Neural progenitor cell (in vitro differentiated cells): ENCODE measurements around the gene RNPS1. TPM values are rescaled to one million over a fixed set of nuclear protein-coding genes. Genes with fewer than 3 reads are reported as not detected.

Experiments
- DNase-seq: peaks from one replicate; pipeline ENCODE4 v3.0.0-alpha.2; 2016; ENCODE audit warnings: low spot score
- H2AFZ ChIP-seq: fragments of 200-600 bp; sonication (generic); replicated peaks from 2 replicates; pipeline ENCODE4 v1.6.1; 2016; ENCODE audit warnings: antibody characterized with exemption
- H3F3A ChIP-seq: fragments of 200-600 bp; sonication (generic); 2 replicates; pipeline ENCODE4 v1.6.1; 2016; ENCODE audit warnings: antibody characterized with exemption, low read depth
- H3K27ac ChIP-seq: fragments of 200-600 bp; sonication (generic); 2 replicates; pipeline ENCODE4 v1.5.1; 2016; ENCODE audit warnings: mild to moderate bottlenecking
- H3K27me3 ChIP-seq: fragments of 200-600 bp; sonication (generic); 2 replicates; pipeline ENCODE4 v1.6.1; 2016; ENCODE audit warnings: mild to moderate bottlenecking, moderate library complexity
- H3K36me3 ChIP-seq: fragments of 200-600 bp; sonication (generic); 2 replicates; pipeline ENCODE4 v1.5.1; 2016
- H3K4me1 ChIP-seq: fragments of 200-600 bp; sonication (generic); 2 replicates; pipeline ENCODE4 v1.6.1; 2016; ENCODE audit warnings: mixed run types
- H3K4me2 ChIP-seq: fragments of 200-600 bp; sonication (generic); 2 replicates; pipeline ENCODE4 v1.6.1; 2016
- H3K4me3 ChIP-seq: fragments of 200-600 bp; sonication (generic); 2 replicates; pipeline ENCODE4 v1.5.1; 2016
- H3K79me2 ChIP-seq: fragments of 200-600 bp; sonication (generic); 2 replicates; pipeline ENCODE4 v1.6.1; 2016; ENCODE audit warnings: low read depth
- H3K9ac ChIP-seq: fragments of 200-600 bp; sonication (generic); 2 replicates; pipeline ENCODE4 v1.6.1; 2016
- H3K9me3 ChIP-seq: fragments of 200-600 bp; sonication (generic); 2 replicates; pipeline ENCODE4 v1.5.1; 2016; ENCODE audit warnings: low read depth
- H4K20me1 ChIP-seq: fragments of 200-600 bp; sonication (generic); 2 replicates; pipeline ENCODE4 v1.6.1; 2016; ENCODE audit warnings: low read depth
- H3K27ac Mint-ChIP-seq: 3 replicates; pipeline ENCODE4 v1.8.0; 2021; ENCODE audit warnings: mixed read lengths
- H3K27me3 Mint-ChIP-seq: 2 replicates; pipeline ENCODE4 v1.8.0; 2022; ENCODE audit warnings: low read depth, mild to moderate bottlenecking, inconsistent platforms, moderate library complexity, mixed read lengths; ENCODE audit not compliant: insufficient read depth
- H3K36me3 Mint-ChIP-seq: 3 replicates; pipeline ENCODE4 v1.8.0; 2021; ENCODE audit warnings: mixed read lengths
- H3K4me1 Mint-ChIP-seq: 3 replicates; pipeline ENCODE4 v1.8.0; 2021; ENCODE audit warnings: mixed read lengths
- H3K4me3 Mint-ChIP-seq: 3 replicates; pipeline ENCODE4 v1.8.0; 2021; ENCODE audit warnings: mild to moderate bottlenecking, moderate library complexity, mixed read lengths
- H3K9me3 Mint-ChIP-seq: 3 replicates; pipeline ENCODE4 v1.8.0; 2020; ENCODE audit warnings: mixed read lengths
- CTCF ChIP-seq: fragments of 200-600 bp; sonication (generic); IDR thresholded peaks from 2 replicates; pipeline ENCODE4 v1.5.1; 2017; ENCODE audit warnings: antibody characterized with exemption, mild to moderate bottlenecking
- EZH2 ChIP-seq: fragments of 200-600 bp; sonication (generic); IDR thresholded peaks from 2 replicates; pipeline ENCODE4 v1.6.1; 2017; ENCODE audit warnings: antibody characterized with exemption, mild to moderate bottlenecking, moderate library complexity
- EZH2phosphoT487 ChIP-seq: fragments of 200-600 bp; sonication (generic); IDR thresholded peaks from 2 replicates; pipeline ENCODE4 v1.6.1; 2017; ENCODE audit warnings: antibody characterized with exemption
- total RNA-seq: library from RNA; depleted of rRNA; stranded (reverse); fragments of >200 nt; gene quantifications from 2 replicates; pipeline ENCODE4 v1.2.3, GENCODE V29; 2015; ENCODE audit warnings: low replicate concordance

RNPS1 gene
- total RNA-seq, 1 donor from 2014 or later, result 176 TPM

GRCh38 chr16:2282262-2282661 is 14.3 kb upstream of the RNPS1 start:
- Mint-ChIP-seq H3K36me3 (peaks cover 3% of the 10 kb centered on the region), H3K4me1 (no peaks in the 10 kb centered on the region), H3K4me3 (no peak overlapping the region), H3K27me3 (no peaks in the 10 kb centered on the region), H3K27ac (no peak overlapping the region), H3K9me3 (no peaks in the 10 kb centered on the region)
- no peak for DNase-seq
- H3K27ac ChIP-seq, result no peak overlapping the region
- no peaks in the 10 kb centered on the region for H3K79me2 ChIP-seq
- no peak overlapping the region for H3K4me2 ChIP-seq
- H2AFZ ChIP-seq, result no peak overlapping the region
- H3K27me3 ChIP-seq, result no peaks in the 10 kb centered on the region
- H3K9ac ChIP-seq, result no peak overlapping the region
- no peak overlapping the region for H3K4me3 ChIP-seq
- no peaks in the 10 kb centered on the region for H4K20me1 ChIP-seq
- no peaks in the 10 kb centered on the region for H3K9me3 ChIP-seq
- no peaks in the 10 kb centered on the region for H3K4me1 ChIP-seq
- TF ChIP-seq CTCF (no peak), EZH2phosphoT487 (no peak), EZH2 (no peak)
- H3K36me3 ChIP-seq, result no peaks in the 10 kb centered on the region
- no peaks in the 10 kb centered on the region for H3F3A ChIP-seq

- Histone ChIP-seq H3K9me3 (no peaks in the 10 kb centered on the region), H3K4me2 (no peak overlapping the region), H3K79me2 (no peaks in the 10 kb centered on the region), H3K27me3 (no peaks in the 10 kb centered on the region), H3K4me3 (no peak overlapping the region), H3K4me1 (no peaks in the 10 kb centered on the region), H3K9ac (no peak overlapping the region), H4K20me1 (no peaks in the 10 kb centered on the region), H3K36me3 (no peaks in the 10 kb centered on the region), H3K27ac (no peak overlapping the region), H2AFZ (no peak overlapping the region), H3F3A (no peaks in the 10 kb centered on the region)
- DNase-seq, result no peak
- H3K4me1 Mint-ChIP-seq, result no peaks in the 10 kb centered on the region
- peaks cover 2% of the 10 kb centered on the region for H3K27me3 Mint-ChIP-seq
- TF ChIP-seq EZH2phosphoT487, result no peak
- TF ChIP-seq EZH2, result no peak
- TF ChIP-seq CTCF, result no peak
- peaks cover 3% of the 10 kb centered on the region for H3K36me3 Mint-ChIP-seq
- H3K9me3 Mint-ChIP-seq, result no peaks in the 10 kb centered on the region
- H3K4me3 Mint-ChIP-seq, result no peak overlapping the region
- no peak overlapping the region for H3K27ac Mint-ChIP-seq
Observed at GRCh38 chr16:2280981-2281542, 13.1 kb upstream of the RNPS1 start.

GRCh38 chr16:2280461-2280860 is 12.5 kb upstream of the RNPS1 start:
- H3K4me1 ChIP-seq, result no peaks in the 10 kb centered on the region
- H3K9me3 Mint-ChIP-seq, result no peaks in the 10 kb centered on the region

More at GRCh38 chr16:2280461-2280860, 12.5 kb upstream of the RNPS1 start:
- Mint-ChIP-seq H3K27me3 (peaks cover 2% of the 10 kb centered on the region), H3K27ac (no peak overlapping the region), H3K36me3 (peaks cover 3% of the 10 kb centered on the region), H3K4me3 (no peak overlapping the region), H3K4me1 (no peaks in the 10 kb centered on the region)
- no peak overlapping the region for H3K9ac ChIP-seq
- no peak overlapping the region for H3K27ac ChIP-seq
- H3K4me3 ChIP-seq, result no peak overlapping the region
- no peak overlapping the region for H3K4me2 ChIP-seq
- no peaks in the 10 kb centered on the region for H3K27me3 ChIP-seq
- no peaks in the 10 kb centered on the region for H3K36me3 ChIP-seq
- no peaks in the 10 kb centered on the region for H4K20me1 ChIP-seq
- H3K79me2 ChIP-seq, result no peaks in the 10 kb centered on the region
- no peaks in the 10 kb centered on the region for H3K9me3 ChIP-seq
- TF ChIP-seq EZH2, result no peak
- no peak for TF ChIP-seq CTCF
- no peak for TF ChIP-seq EZH2phosphoT487
- H3F3A ChIP-seq, result no peaks in the 10 kb centered on the region
- DNase-seq, result no peak
- H2AFZ ChIP-seq, result no peak overlapping the region
